GM19328 (cell line): ENCODE data around the gene PFDN5.
"Not testable (repeated sequence)": the region's sequence is repeated elsewhere in the genome, so short reads cannot be mapped to it uniquely, and the experiment has no call there.

Experiments
- ATAC-seq: cut with Tn5 transposase; IDR thresholded peaks from one replicate; pipeline ENCODE4 v1.9.1; 2021; ENCODE audit warnings: mild to moderate bottlenecking, moderate library complexity; ENCODE audit not compliant: unreplicated experiment

PFDN5 gene

DNA sequence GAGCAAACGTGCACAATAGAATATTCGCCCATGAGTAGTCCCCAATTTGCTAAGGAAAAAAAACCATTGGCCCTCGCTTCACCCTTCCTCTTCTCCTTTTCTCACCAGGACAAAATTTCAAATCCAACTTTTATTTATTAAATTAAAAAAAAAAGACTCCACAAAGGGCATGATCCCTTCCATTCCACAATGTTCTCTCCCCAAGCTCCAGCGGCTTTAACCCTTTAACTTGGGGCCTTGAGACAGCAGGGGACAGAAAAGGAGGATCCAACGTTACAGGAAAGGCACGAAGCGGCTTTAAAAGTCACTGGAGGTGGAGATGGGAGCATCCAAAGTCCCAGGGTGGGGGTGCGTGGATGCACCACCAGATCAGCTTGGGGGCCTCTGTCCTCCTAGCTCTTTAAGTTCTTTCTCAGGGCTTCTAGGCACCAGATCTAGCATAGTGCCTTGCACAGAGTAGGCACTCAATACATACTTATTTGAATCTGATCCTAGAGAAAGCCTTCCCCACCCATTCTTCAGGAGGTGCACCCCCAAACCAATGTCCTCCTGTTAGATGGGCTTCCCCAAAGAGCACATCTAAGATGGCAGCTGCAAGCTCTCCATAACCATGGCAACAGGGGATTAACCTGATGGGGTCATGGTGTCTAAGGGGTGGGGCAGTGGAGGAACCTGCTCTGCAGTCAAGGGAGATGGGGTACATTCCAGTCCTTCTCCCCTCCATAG, 31.3 kb downstream of the PFDN5 start:
- no peak for ATAC-seq

DNA sequence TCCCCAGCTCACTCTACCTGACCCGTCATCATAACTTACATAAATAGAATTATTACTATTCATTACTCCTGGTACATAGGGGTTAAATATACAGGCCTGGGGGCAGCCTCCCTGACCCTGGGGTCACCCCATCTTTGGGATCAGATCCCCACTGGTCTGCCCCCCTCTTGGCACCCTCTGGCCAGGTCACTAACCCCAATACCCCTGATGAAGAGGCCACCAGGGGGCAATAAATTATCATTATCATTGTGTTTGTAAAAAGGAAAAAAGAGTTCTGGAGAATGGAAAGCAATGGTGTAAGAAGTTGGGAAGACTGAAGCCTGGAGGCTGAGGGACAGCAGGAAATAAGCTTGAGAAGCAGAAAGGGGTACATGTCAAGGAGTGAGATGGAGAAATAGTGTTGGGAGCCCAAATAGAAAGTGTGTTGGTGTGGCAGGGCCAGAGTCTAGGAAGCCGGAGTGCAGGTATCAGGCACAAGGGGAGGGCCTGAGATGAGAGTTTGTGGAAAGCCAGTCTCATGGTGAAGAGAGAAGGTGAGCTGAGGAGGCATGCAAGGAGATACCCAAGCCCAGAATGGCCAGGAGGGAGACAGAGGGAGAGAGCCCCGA, 32.2 kb downstream of the PFDN5 start:
- no peak for ATAC-seq

DNA sequence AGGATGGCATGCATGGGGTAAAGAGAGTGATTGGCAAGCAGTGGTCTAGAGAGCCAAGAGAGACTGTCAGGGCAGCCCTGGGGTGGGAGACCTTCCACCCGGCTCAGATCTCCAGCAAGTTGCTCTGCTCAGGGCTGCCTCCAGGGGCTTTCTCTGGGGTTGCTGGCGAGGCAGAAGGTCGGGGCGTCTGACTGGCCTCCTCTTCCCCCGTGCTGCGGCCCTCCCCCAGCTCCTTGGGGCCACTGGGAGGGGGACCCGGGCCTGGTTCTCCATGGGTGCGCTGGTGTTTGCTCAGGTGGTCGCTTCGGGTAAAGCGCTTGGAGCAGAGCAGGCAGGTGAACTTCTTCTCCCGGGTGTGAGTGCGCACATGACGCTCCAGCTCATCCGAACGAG, 32.7 kb downstream of the PFDN5 start:
- no peak for ATAC-seq

DNA sequence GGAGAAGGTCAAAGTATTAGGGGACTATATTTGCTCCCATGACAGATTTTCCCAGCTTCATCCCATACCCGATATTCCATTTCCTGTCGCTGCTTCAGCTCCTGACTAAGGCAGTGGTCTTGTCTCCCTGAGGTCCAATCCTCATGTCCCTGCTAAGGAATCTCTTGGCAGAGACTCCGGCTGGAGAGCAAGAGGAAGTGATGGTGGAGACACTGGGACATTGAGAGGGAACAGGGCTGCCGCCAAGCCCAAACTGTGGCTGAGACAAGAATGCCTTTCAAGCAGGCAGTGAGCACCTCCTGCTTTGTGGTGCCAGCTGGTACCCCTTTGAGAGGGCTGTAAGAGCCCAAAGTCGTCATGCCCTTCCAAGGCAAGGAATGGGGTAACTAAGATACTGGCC, 35.3 kb downstream of the PFDN5 start:
- no peak for ATAC-seq

DNA sequence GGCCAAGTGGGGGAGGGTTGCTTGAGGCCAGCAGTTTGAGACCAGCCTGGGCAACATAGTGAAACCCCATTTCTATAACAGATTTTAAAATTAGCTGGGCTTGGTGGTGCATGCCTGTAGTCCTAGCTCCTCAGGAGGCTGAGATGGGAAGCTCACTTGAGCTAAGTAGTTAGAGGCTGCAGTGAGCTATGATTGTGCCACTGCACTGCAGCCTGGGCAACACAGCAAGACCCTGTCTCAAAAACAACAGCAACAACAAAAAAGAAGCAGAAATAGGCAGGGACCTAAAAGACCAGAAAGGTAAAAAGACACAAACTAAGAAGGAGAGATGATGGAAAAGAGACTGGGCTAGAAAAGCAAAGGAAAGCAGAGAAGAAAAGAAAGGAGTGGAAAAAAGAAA, 37.0 kb downstream of the PFDN5 start:
- not testable (repeated sequence) for ATAC-seq

DNA sequence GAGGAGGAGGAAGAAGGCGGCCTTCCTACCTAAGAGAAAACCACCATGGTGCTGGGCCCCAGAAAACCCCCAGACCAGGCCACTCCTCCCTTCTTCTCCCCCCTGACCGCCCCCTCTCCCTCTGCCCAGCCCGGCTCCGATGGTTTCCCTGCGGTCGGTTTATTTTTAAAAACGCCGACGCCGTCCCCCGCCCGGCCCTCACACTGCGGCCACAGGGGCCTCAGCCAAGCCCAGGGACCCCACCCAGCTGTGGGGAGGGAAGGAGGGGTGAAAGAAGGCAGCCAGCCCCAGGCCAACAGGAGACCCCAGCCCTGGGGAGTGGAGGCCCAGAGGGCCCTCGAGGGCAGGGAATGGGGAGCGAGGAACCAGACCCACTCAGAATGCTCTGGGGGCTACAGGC, 37.4 kb downstream of the PFDN5 start:
- no peak for ATAC-seq

DNA sequence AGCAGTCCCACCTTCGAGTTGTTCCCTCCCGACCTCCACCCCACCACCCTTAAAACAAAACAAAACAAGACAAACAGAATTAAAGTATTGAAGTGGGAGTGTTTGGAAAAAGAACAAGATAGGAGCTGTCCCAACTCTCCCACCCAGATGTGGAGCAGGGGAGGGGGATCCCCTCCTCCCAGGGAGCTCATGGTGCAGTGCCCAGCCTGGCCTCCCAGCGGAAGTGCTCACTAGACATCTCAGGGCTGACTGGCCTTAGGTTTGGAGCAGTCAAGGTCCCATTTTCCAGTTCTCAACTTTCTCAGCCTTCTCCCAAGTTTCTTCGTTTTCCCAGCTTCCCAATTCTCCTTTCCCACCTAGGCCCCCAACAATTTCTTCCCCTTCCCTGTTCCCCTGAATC, 37.9 kb downstream of the PFDN5 start:
- no peak for ATAC-seq

DNA sequence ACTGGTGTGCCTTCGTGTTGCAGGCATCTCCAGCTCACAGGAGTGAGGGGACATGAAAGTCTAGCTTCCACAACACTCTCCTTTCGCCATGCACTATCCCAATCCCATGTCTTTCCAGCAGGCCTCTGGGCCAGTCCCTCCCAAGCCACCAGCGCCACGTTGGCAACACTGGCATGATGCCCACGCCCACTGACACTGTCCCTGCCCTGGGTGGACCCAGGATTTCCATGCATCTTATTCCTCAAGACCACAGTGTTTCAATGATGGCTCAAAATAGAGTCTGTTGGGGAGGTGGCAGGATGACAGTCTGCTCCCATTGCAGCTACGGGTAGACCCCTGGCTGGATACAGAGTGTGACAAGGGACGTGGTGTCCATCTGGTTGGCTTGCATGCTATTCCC, 38.5 kb downstream of the PFDN5 start:
- no peak for ATAC-seq

DNA sequence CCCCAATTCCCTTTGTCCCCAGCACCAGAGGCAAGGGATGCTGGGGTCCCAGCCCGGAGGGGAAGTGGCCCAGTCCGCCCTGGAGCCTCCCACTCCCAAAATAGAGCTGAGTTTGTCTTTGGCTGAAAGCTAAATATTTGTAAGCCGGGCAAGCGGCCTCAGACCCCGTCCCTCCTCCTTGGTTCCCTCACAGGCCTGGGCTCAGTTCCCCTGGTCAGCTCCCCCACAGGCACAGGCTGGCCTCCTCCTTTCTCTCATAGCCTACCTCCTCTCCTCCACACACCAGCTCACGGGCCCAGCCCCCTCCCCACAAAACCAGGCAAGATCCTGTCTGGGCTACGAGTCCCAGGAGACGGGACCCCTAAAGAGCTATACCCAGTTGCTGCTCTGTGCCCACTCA, 39.5 kb downstream of the PFDN5 start:
- no peak for ATAC-seq

DNA sequence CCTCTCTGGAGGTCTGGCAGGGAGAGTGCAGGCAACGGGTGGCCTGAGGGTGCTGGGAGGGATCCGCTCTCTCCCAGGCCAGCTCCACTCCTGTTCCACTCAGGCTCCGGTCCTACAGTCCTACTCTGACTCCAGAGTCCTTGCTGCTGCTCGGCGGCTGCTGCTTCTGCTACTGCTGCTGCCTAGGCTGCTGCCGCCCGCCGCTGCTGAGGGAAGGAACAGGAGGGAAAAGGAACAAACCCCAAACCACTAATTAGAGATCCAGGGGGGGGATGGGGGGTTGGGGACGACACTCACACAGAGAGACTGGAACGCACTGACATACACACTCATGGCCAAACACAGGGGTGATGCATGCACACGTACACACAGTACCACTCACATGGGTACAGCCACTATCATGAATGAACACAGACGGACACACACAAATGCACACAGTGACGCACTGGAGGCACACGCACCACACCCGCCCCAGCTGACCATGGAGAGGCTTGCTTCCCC, 40.9 kb downstream of the PFDN5 start, which contains the start of gene SP7:
SP7 (minus strand) TSS at position 174 of the 501 bp plus-strand sequence. CDS start 708 bp downstream, outside the sequence.
- ATAC-seq, result no peak

DNA sequence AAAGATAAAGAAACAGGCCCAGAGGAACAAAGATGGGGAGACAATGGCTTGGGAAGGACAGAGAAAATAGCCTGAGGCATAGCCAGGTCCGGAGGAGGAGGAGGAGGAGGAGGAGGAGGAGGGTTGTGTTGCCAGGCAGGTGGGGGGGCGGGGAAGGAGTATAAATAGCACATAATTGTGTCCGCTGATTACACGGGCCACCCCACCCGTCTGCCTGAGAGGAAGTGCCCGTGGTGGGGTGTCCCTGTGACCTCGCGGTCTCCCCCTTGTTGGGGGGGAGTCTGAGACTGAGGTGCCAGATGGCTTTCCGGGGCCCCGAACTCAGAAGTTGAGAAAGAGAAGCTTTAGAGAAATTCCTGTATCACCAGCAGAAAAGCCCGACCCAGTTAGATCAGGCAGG, 42.7 kb downstream of the PFDN5 start:
- no peak for ATAC-seq

DNA sequence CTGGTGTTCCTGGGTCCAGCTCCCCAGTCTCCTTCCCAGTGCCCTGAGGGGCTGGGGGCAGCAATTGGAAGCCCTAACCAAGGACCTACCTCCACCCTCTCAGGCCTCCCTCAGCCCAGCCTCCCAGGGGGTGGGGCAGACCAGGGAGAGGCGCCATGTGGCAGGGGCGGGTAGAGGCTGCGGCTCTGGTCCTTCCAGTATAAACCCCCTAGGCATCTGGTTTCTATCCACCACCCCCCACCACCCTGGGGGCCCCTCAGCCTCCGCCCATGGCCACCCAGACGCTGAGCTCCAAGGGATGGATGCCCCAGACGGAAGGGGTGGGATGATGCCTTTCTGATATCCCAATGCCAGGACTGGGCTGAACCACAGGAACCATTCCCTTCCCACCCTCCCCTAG, 43.6 kb downstream of the PFDN5 start:
- no peak for ATAC-seq

DNA sequence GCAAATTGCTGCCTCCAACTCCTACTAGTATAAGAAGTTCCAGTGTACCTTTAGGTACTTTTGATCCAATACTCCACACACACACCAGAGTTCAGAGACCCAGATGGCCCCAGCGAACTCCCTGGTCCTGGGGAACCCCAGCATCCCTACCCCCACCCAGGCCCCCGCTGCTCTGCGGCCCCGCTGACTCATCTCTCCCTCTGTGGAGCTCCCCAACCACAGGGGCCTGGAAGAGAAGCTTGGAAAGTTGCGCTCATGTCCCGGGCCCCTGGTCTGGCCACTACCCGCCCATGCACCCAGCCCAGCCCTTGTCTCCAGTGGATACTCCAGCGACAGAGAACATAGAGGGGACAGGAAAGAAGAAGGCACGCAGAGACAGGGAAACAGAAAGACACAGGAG, 45.1 kb downstream of the PFDN5 start:
- ATAC-seq, result no peak

DNA sequence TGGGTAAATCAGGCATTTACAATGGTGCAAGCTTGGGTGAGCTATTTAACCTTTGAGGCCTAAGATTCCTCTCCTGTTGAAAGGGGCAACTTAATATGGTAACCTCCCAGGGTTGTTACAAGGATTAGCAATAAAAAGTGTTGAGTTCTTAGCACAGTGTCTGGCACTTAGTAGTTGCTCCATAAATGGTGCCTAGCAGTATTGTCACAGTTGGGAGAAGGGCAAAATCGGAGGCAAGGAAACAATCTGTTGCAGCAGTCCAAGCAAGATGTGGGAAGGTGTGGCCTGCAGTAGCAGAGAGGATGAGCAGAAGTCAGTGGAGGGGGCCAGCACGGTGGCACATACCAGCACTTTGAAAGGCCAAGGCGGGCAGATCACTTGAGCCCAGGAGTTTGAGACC, 48.1 kb downstream of the PFDN5 start:
- ATAC-seq, result no peak

DNA sequence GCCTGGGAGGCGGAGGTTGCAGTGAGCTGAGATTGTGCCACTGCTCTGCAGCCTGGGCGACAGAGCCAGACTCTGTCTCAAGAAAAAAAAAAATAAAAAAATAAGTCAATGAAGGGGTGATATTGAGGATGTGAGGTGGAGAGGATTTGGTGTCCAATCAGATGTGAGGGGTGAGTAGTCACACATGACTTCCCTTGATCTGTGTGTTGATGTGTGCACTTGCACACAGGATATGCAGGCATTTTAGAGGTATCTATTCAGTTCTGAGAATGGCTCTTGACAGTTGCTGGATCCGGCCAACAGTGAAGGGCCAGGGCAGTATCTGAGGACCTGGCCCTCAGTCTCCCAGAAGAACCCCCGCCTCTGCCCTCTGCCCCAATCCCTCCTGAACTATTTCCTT, 48.6 kb downstream of the PFDN5 start:
- no peak for ATAC-seq

DNA sequence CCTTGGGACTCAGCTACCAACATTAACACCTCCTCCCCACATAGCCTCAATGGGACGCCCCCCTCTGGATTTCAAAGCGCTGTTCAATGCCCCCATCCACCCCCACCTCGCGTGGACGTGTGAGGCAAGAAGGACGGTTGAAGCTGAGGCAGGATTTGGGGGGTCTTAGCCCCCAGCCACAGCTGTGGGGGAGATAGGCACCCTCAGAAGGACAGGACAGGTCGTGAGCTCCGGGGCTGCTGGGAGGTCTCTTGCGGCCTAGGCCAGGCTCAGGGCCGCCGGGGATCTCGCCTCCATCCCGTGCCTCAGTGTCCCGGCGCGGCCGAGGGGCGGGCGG, 49.1 kb downstream of the PFDN5 start:
- ATAC-seq, result no peak

DNA sequence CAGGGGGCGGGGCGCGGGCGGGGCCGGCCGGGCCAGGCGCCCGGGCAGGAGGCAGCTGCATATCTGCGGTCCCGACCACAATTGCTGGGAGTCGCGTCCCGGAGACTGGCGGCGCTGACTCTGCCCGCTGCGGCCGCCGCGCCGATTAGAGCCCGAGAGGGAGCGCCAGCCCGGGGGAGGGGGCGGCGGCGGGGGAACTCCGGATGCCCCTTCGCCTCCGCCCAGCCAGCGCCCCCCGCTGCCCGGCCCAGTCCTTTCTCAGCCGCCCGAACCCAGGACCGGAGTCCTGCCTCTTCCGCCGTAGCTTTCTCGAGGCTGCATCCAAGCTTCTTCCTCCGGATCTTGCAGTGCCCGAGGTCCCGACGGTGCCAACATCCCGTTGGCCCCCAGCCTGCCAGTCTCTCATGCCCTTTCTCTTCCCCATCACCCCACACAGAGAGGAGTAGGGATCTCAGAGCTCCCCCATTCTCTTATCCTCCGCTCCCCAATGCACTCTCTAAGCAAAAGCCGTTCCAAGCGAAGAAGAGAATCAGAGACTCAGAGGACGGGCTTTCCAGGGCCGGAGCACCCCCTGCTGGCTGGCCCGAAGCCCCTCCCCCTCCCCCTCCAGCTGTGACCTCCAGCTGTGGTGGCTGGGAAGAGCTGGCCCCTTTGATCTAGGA, 49.6 kb downstream of the PFDN5 start:
- ATAC-seq, result no peak

DNA sequence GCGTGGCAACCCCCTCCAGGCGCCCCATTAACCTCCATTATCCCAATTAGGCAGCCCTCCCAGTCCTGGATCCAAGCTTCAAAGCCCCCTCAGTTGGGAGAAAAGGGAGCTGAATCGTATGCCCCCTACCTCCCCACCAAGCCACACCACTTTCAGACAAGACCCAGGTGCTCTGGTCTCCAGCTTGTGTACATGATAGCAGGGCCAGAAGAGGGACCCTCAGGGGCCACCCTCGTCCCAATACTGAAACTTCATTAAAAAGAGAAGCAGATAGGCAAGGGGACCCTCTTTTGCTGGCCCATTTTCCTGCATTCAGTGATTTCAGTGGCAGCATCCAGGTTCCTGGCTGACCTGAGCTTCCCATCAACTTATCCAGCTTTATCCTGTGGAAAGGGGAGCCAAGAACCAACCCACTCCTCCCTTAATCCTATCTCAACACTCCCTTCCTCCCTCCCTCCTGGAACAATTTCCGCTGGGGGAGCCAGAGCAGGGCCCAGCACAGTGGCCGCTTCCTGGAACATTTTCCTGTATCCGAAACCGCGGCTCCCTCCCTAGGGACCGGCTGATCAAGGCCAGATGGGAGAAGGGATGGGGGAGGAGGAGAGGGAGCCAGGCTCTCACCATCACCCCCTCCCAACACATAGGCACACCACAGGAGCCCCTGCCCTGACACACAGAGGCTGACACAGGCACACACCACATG, 50.3 kb downstream of the PFDN5 start:
- ATAC-seq, result no peak

DNA sequence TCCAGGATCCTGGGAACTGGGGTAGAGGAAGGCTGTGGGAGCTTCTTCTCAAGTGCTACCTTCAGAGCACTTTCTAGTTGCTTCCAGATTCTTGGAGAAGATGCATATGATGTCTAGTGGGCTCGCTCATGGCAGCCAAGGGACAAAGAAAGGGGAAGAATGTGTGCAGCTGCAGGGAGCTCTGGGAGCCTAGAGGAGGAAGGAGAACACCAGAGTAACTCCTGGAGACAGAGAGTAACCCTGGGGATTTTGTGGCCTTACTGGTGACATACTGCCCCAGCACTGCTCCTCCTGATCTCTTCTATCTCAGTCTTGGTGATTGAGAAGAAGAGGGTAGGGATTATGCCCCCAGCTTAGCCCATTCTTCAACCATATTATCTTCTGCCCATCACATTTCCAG, 51.1 kb downstream of the PFDN5 start:
- ATAC-seq, result no peak

DNA sequence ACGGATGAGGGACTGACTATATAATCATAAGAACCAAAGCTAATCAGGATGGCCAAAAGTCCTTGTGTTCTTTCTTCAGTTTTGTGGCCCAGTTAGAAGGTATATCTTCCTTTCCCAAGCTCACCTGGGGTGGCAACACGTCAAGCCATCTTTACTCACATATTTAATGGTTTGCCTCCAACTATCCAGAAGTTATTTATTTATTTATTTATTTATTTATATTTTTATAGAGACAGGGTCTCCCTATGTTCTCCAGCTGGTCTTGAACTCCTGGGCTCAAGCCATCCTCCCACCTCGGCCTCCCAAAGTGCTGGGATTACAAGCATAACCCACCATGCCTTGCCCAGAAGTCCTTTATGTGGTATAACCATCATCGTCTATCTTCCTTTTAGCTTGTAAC, 52.6 kb downstream of the PFDN5 start:
- no peak for ATAC-seq
